GM21360 (cell line): Measurements from ENCODE around the gene PRPF38A.

Experiments
- ATAC-seq: cut with Tn5 transposase; IDR thresholded peaks from one replicate; pipeline ENCODE4 v1.9.1; 2021; ENCODE audit warnings: mild to moderate bottlenecking, moderate library complexity; ENCODE audit not compliant: unreplicated experiment

Gene PRPF38A

GRCh38 chr1:52455686-52456085 lies 51.3 kb downstream of the PRPF38A start:
- no peak for ATAC-seq

- no peak for ATAC-seq
These were observed 56.3 kb downstream of the PRPF38A start for GRCh38 chr1:52460694-52461093.

DNA sequence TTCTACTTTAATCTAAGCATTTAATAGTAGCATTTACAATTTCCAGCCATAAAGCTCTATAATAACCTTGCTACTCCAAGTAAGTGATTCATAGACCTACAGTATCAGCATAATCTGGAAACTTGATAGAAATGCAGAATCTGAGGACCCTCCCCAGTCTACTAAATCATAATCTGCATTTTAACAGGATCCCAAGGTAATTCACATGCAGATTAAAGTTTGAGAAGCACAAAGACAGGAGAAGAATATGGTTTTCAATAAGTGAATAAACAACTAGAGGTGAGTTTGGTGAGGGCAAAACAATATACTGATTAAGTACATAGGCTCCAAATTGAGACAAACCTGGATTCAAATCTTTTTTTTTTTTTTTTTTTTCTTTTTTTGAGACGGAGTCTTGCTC lies 57.4 kb downstream of the PRPF38A start:
- ATAC-seq = no peak

DNA sequence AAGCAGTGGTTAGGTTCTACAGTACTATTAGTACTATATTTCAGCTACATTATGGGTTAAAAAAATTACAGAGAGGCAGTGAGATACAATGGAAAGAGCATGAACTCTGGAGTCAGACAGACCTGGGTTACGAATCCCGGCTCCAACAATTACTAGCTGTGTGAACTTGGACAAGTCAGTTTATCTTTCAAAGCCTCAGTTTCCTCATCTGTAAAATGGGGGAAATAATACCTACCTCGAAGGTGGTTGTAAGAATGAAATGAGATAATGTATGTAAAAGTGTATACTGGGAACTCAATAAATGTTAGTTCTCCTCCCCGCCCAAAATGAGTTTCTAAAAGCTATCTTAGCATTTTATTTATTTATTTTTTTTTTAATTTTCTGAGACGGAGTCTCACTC lies 59.5 kb downstream of the PRPF38A start:
- ATAC-seq = no peak

DNA sequence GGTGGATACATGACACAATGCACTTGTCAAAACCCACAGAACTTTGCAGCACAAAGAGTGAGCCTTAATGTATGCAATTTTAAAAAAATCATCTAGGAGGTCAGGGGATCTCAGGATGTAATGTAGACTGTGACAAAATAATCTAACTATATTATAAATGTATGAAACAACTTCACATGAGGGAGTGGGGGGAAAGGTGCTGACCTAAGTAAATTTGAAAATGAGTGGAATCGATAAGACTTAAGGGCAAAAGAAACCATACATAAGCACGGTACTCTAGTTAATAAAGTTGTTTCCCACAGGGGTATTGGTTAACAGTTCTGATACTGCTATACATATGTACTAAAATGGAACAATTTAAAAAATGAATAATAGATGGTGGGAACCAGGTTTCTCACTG lies 64.7 kb downstream of the PRPF38A start:
- ATAC-seq = no peak
